Neuronal stem cell (in vitro differentiated cells): ENCODE measurements around the gene NCOA4.

ENCODE experiments used
- DNase-seq: peaks from one replicate; pipeline ENCODE4 v3.0.0-alpha.2; 2013; ENCODE audit warnings: low spot score
- H2AFZ ChIP-seq: one replicate; pipeline ENCODE4 v1.6.1; 2013; ENCODE audit warnings: mild to moderate bottlenecking, low read length, inconsistent platforms
- H2AK5ac ChIP-seq: 2 replicates; pipeline ENCODE4 v1.6.1; 2013; ENCODE audit warnings: low read depth, mild to moderate bottlenecking, inconsistent platforms, low read length, moderate library complexity, mixed read lengths
- H2BK120ac ChIP-seq: 2 replicates; pipeline ENCODE4 v1.6.1; 2013; ENCODE audit warnings: low read depth, mild to moderate bottlenecking, inconsistent platforms, low read length, moderate library complexity, mixed read lengths
- H2BK12ac ChIP-seq: one replicate; pipeline ENCODE4 v1.6.1; 2013; ENCODE audit warnings: low read length, inconsistent platforms
- H2BK15ac ChIP-seq: 2 replicates; pipeline ENCODE4 v1.6.1; 2013; ENCODE audit warnings: mild to moderate bottlenecking, low read length, inconsistent platforms, mixed read lengths
- H2BK5ac ChIP-seq: one replicate; pipeline ENCODE4 v1.6.1; 2013; ENCODE audit warnings: inconsistent platforms, mild to moderate bottlenecking, low read length, moderate library complexity
- H3K14ac ChIP-seq: one replicate; pipeline ENCODE4 v1.6.1; 2013; ENCODE audit warnings: low read length, inconsistent platforms
- H3K18ac ChIP-seq: 2 replicates; pipeline ENCODE4 v1.6.1; 2013; ENCODE audit warnings: low read length, inconsistent platforms
- H3K23ac ChIP-seq: 2 replicates; pipeline ENCODE4 v1.6.1; 2013; ENCODE audit warnings: low read depth, mild to moderate bottlenecking, mixed read lengths, low read length, inconsistent platforms; ENCODE audit not compliant: poor library complexity
- H3K27ac ChIP-seq: replicated peaks from 3 replicates; pipeline ENCODE4 v1.5.1; 2013; ENCODE audit warnings: low read length, inconsistent platforms
- H3K27me3 ChIP-seq, 3 experiments: 2 replicates each; pipeline ENCODE4 v1.6.1; 2013; ENCODE audit warnings: low read length in 3 of 3, mild to moderate bottlenecking in 2 of 3, inconsistent platforms in 1 of 3, low read depth in 1 of 3, mixed read lengths in 1 of 3, moderate library complexity in 1 of 3; ENCODE audit not compliant: control insufficient read depth in 3 of 3, insufficient read depth in 3 of 3
- H3K36me3 ChIP-seq, 2 donors: replicated peaks in 1 of 2; 2 replicates each; pipeline ENCODE4 v1.6.1; 2013; ENCODE audit warnings: low read length in 2 of 2; ENCODE audit not compliant: control insufficient read depth in 2 of 2, insufficient read depth in 2 of 2
- H3K4ac ChIP-seq: 2 replicates; pipeline ENCODE4 v1.6.1; 2013; ENCODE audit warnings: inconsistent platforms, mild to moderate bottlenecking, low read length, moderate library complexity
- H3K4me1 ChIP-seq, 2 donors: 1 replicate in 1 of 2; 2 replicates in 1 of 2; pipeline ENCODE4 v1.6.1; 2013; ENCODE audit warnings: low read length in 2 of 2, low read depth in 1 of 2; ENCODE audit not compliant: control insufficient read depth in 2 of 2, insufficient read depth in 1 of 2
- H3K4me2 ChIP-seq: one replicate; pipeline ENCODE4 v1.6.1; 2013; ENCODE audit warnings: mild to moderate bottlenecking, low read length, inconsistent platforms; ENCODE audit not compliant: insufficient read depth, poor library complexity, severe bottlenecking
- H3K4me3 ChIP-seq, 2 donors: 2 replicates each; pipeline ENCODE4 v1.5.1; 2013; ENCODE audit warnings: low read length in 2 of 2, mild to moderate bottlenecking in 2 of 2, inconsistent platforms in 1 of 2, moderate library complexity in 1 of 2
- H3K79me1 ChIP-seq: one replicate; pipeline ENCODE4 v1.6.1; 2013; ENCODE audit warnings: low read depth, mild to moderate bottlenecking, inconsistent platforms, low read length, moderate library complexity
- H3K9ac ChIP-seq: one replicate; pipeline ENCODE4 v1.6.1; 2013; ENCODE audit warnings: mild to moderate bottlenecking, low read depth, low read length, inconsistent platforms; ENCODE audit not compliant: poor library complexity
- H3K9me3 ChIP-seq, 2 donors: replicated peaks in 1 of 2; 2 replicates each; pipeline versions ENCODE3 to v1.6.1; 2013; ENCODE audit warnings: low read length in 2 of 2, mild to moderate bottlenecking in 2 of 2, inconsistent platforms in 1 of 2, low read depth in 1 of 2, mixed read lengths in 1 of 2, moderate library complexity in 1 of 2; ENCODE audit not compliant: control insufficient read depth in 2 of 2, insufficient read depth in 1 of 2
- H4K8ac ChIP-seq: one replicate; pipeline ENCODE4 v1.6.1; 2013; ENCODE audit warnings: low read depth, mild to moderate bottlenecking, inconsistent platforms, low read length, moderate library complexity
- H4K91ac ChIP-seq: one replicate; pipeline ENCODE4 v1.6.1; 2013; ENCODE audit warnings: low read length, low read depth, mild to moderate bottlenecking, inconsistent platforms; ENCODE audit not compliant: poor library complexity
- WGBS, 2 donors: extraction: QIAGEN DNeasy Blood & Tissue Kit; methylation state at CpG; one replicate each; pipeline ENCODE4 v1.1.7; 2013; ENCODE audit warnings: missing lambda C conversion rate in 2 of 2, mixed read lengths in 1 of 2; ENCODE audit not compliant: insufficient read length in 2 of 2, insufficient replicate concordance in 1 of 2; ENCODE audit errors: extremely low coverage in 2 of 2; 5-methylcytosine and 5-hydroxymethylcytosine counted together

NCOA4 gene

DNA sequence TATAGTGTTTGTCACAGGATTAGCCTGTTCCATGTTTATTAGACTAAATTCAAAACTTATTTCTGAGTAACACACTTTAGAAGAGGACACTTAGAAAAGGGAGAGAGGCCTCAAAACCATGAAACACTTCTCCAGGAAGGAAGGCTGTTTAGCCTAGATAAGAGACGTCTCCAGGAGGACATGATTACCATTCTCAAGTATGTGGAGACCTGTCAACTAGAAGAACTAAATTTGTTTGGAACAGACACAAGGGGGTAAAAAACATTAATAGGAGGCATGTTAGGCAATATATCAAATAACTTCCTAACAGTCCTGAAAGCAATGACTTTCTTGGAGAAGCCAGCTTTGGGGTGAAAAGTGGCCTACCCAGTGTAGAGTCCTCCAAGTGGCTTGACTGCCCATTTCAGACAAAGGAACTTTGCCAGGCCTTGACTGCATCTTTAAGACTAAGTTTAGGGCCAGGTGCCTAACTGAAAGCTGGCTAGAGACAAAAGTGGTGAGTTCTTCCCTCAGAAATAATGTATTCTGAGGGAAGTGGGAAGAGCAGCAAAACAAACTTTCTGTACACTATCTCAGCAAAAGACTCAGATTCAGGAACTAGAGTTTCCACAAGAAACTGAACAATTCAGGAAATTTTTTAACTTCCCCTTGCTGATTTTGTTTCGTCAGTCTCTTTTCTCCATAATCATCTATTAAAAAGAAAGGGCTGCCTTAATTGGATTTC is 11.8 kb downstream of the NCOA4 start:
- DNase-seq: no peak
- Histone ChIP-seq H3K4me2 (no peak overlapping the region), H2AK5ac (no peak overlapping the region), H3K4me1 (peaks cover 0 to 2% of the 10 kb centered on the region in 2 donors), H2BK15ac (no peak overlapping the region), H3K36me3 (peaks cover 4 to 43% of the 10 kb centered on the region in 2 donors), H3K14ac (no peak overlapping the region), H3K23ac (no peak overlapping the region), H3K4me3 (no peak overlapping the region), H4K91ac (no peak overlapping the region), H3K9ac (no peak overlapping the region), H3K9me3 (no peaks in the 10 kb centered on the region), H3K4ac (no peak overlapping the region), H2BK5ac (no peak overlapping the region), H3K79me1 (peaks cover 3% of the 10 kb centered on the region), H2BK12ac (no peak overlapping the region), H2BK120ac (no peak overlapping the region), H4K8ac (no peak overlapping the region), H2AFZ (no peak overlapping the region), H3K27me3 (no peaks in the 10 kb centered on the region), H3K18ac (no peak overlapping the region), H3K27ac (no peak overlapping the region)
- WGBS, 2 donors: no CpG with 5 or more reads among the region's 2 CpGs

DNA sequence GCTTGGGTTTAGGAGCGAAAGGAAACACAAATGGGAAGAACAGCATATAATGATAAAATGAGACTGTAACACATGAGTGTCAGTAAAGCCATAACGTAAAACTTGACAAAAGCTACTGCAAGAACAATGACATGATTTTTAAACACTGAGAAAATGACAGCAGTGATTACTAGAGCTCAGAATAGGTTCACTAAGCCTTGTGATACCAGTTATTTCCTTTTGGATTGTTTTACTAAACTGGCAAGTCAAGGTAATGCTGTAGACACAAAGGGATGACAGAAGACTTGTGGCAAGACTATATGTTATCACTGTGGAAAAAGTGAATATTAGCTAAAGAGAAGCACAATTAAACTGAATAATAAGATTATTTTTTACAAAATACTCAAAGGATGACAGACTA is 12.7 kb downstream of the NCOA4 start:
- H4K91ac ChIP-seq: no peak overlapping the region
- no peaks in the 10 kb centered on the region for H3K9me3 ChIP-seq
- no peak overlapping the region for H2BK5ac ChIP-seq
- H2BK15ac ChIP-seq: no peak overlapping the region
- H3K4me3 ChIP-seq: no peak overlapping the region
- H3K23ac ChIP-seq: no peak overlapping the region
- no peak overlapping the region for H2AFZ ChIP-seq
- H3K27ac ChIP-seq: no peak overlapping the region
- no peak overlapping the region for H4K8ac ChIP-seq
- H2BK12ac ChIP-seq: no peak overlapping the region
- no peaks in the 10 kb centered on the region for H3K27me3 ChIP-seq
- H3K79me1 ChIP-seq: peaks cover 3% of the 10 kb centered on the region
- no peak overlapping the region for H3K9ac ChIP-seq
- H3K4me1 ChIP-seq: no peaks in the 10 kb centered on the region
- no peak overlapping the region for H3K4ac ChIP-seq
- no peak overlapping the region for H3K4me2 ChIP-seq
- no peak overlapping the region for H3K14ac ChIP-seq
- H2BK120ac ChIP-seq: no peak overlapping the region
- H3K36me3 ChIP-seq: peaks cover 6 to 51% of the 10 kb centered on the region in 2 donors
- DNase-seq: no peak
- H2AK5ac ChIP-seq: no peak overlapping the region
- no CpG with 5 or more reads among the region's 2 CpGs for WGBS, 2 donors
- H3K18ac ChIP-seq: no peak overlapping the region

- Histone ChIP-seq H4K8ac (no peak overlapping the region), H3K4me3 (no peak overlapping the region), H3K27ac (no peak overlapping the region), H2AFZ (no peak overlapping the region), H3K14ac (no peak overlapping the region), H3K36me3 (peaks cover 7 to 57% of the 10 kb centered on the region in 2 donors), H2BK15ac (no peak overlapping the region), H3K4me2 (no peak overlapping the region), H4K91ac (no peak overlapping the region), H3K9me3 (no peaks in the 10 kb centered on the region), H3K27me3 (no peaks in the 10 kb centered on the region), H3K9ac (no peak overlapping the region), H2BK12ac (no peak overlapping the region), H3K4me1 (no peaks in the 10 kb centered on the region), H3K79me1 (peaks cover 3% of the 10 kb centered on the region), H3K18ac (no peak overlapping the region), H2AK5ac (no peak overlapping the region), H3K4ac (no peak overlapping the region), H2BK120ac (no peak overlapping the region), H3K23ac (no peak overlapping the region), H2BK5ac (no peak overlapping the region)
- no peak for DNase-seq
- no CpG with 5 or more reads among the region's 1 CpG for WGBS, 2 donors
These were observed 13.6 kb downstream of the NCOA4 start for GRCh38 chr10:46016811-46017210.

DNA sequence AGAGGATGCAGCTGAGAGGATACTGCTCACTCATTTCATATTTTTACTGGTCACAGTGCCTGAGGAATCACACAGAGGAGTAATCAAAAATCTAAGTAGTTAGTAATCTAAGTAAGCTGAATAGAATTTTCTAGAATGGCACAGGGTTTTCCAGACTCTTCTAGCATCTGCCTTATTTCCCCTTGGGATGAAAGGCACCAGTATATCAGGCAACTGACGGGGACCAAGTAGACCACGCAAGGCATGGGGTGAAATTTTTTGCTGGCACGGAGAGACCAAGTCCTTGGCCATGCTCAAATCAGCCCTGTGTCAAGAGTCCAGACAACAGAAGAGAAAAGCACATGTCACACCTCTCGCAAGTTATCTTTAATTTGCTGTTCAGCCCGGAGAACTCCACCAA is 14.2 kb downstream of the NCOA4 start:
- H2BK12ac ChIP-seq: no peak overlapping the region
- no peak overlapping the region for H2BK5ac ChIP-seq
- no peak overlapping the region for H3K14ac ChIP-seq
- DNase-seq: no peak
- no peak overlapping the region for H3K27ac ChIP-seq
- H3K36me3 ChIP-seq: peaks cover 7 to 62% of the 10 kb centered on the region in 2 donors
- no peaks in the 10 kb centered on the region for H3K27me3 ChIP-seq
- H3K9ac ChIP-seq: no peak overlapping the region
- H2BK15ac ChIP-seq: no peak overlapping the region
- no peak overlapping the region for H2AK5ac ChIP-seq
- peaks cover 3% of the 10 kb centered on the region for H3K79me1 ChIP-seq
- H3K4me2 ChIP-seq: no peak overlapping the region
- no peak overlapping the region for H3K4me3 ChIP-seq
- no peak overlapping the region for H4K91ac ChIP-seq
- no peak overlapping the region for H2AFZ ChIP-seq
- WGBS, 2 donors: no CpG with 5 or more reads among the region's 5 CpGs
- H3K18ac ChIP-seq: no peak overlapping the region
- no peaks in the 10 kb centered on the region for H3K4me1 ChIP-seq
- H3K9me3 ChIP-seq: no peaks in the 10 kb centered on the region
- no peak overlapping the region for H3K4ac ChIP-seq
- H3K23ac ChIP-seq: no peak overlapping the region
- H2BK120ac ChIP-seq: no peak overlapping the region
- no peak overlapping the region for H4K8ac ChIP-seq
